ENCODE measurements around the gene FURIN. TPM values are rescaled to one million over a fixed set of nuclear protein-coding genes. Genes with fewer than 3 reads are reported as not detected.

FURIN gene
- total and polyA plus RNA-seq, 9 of the 15 experiments (the other 6 are each of a cell fraction or from before 2014, with no cell fraction given), result 0.92 to 99.9 (median 34.8) TPM

- TF ChIP-seq CEBPZ (IDR thresholded peaks at IDR 0.05; ENCODE audit: borderline replicate concordance, low read depth, low read length) (no peak), STAT5A (IDR thresholded peaks at IDR 0.05; ENCODE audit: borderline replicate concordance, low read length) (peak; percentile 90), ILF3 (IDR thresholded peaks at IDR 0.05; ENCODE audit: borderline replicate concordance) (no peak), HDAC2 (IDR thresholded peaks at IDR 0.05) (peak; percentile 88), DDX20 (tag; IDR thresholded peaks at IDR 0.05; ENCODE audit: low read depth) (no peak), NFYB (IDR thresholded peaks at IDR 0.05; ENCODE audit: extremely low read depth, insufficient read length) (no peak), VEZF1 (CRISPR knock-in tag; IDR thresholded peaks at IDR 0.05) (peak; percentile 92), HINFP (tag; conservative IDR thresholded peaks at IDR 0.05; ENCODE audit: low read depth) (no peak), TEAD2 (tag; IDR thresholded peaks at IDR 0.05) (0 out of 2 replicates have a peak, but pooled peaks have one; percentile 33), C11orf30 (IDR thresholded peaks at IDR 0.05; ENCODE audit: low read depth) (peak; percentile 94), MAFG (tag; conservative IDR thresholded peaks at IDR 0.05) (peak; percentile 86), ZNF592 (IDR thresholded peaks at IDR 0.05) (peak; percentile 89; the same call in 1 of the 2 replicates), GABPA (tag; conservative IDR thresholded peaks at IDR 0.05; ENCODE audit: low read depth) (no peak), ZHX1 (conservative IDR thresholded peaks at IDR 0.05; ENCODE audit: low read length) (no peak)
Observed at GRCh38 chr15:90840954-90841353, 27.4 kb upstream of the FURIN start (continued).

All from K562 (cell line).